Measurements from ENCODE around the gene ATXN3L.

Gene ATXN3L

GRCh38 chrX:13365161-13365560, 45.3 kb upstream of the ATXN3L start:
- H2BK120ac ChIP-seq (ENCODE audit: low read depth, low read length), result no peak overlapping the region
- H3K4ac ChIP-seq (ENCODE audit: low read length), result no peak overlapping the region
- no peak overlapping the region for H3K14ac ChIP-seq (ENCODE audit: low read length)
- H3K18ac ChIP-seq (ENCODE audit: low read length), result no peak overlapping the region
- peaks cover 1 to 5% of the 10 kb centered on the region in 2 donors for H3K4me1 ChIP-seq (ENCODE audit: control insufficient read depth in 2 of 2, insufficient read depth in 1 of 2, low read depth in 1 of 2, low read length in 2 of 2)
- H2AFZ ChIP-seq (ENCODE audit: low read length), result no peak overlapping the region
- H3K36me3 ChIP-seq (replicated peaks in 1 of 2; ENCODE audit: control insufficient read depth in 2 of 2, insufficient read depth in 2 of 2, low read length in 2 of 2), result no peaks in the 10 kb centered on the region
- H3K27ac ChIP-seq (replicated peaks; ENCODE audit: low read length), result no peak overlapping the region
- H3K9me3 ChIP-seq (replicated peaks in 1 of 2; ENCODE audit: control insufficient read depth in 2 of 2, insufficient read depth in 1 of 2, low read depth in 1 of 2, low read length in 2 of 2), result no peaks in the 10 kb centered on the region
- no peak overlapping the region for H3K9ac ChIP-seq (ENCODE audit: low read depth, low read length, poor library complexity)
- H2BK15ac ChIP-seq (ENCODE audit: low read length), result no peak overlapping the region
- no CpG with 5 or more reads among the region's 5 CpGs for WGBS, 2 donors (ENCODE audit: extremely low coverage in 2 of 2, insufficient read length in 2 of 2, insufficient replicate concordance in 1 of 2)
- H3K79me1 ChIP-seq (ENCODE audit: low read depth, low read length), result no peaks in the 10 kb centered on the region
- no peak overlapping the region for H3K4me3 ChIP-seq (ENCODE audit: low read length in 2 of 2)
- H4K91ac ChIP-seq (ENCODE audit: low read depth, low read length, poor library complexity), result no peak overlapping the region
- no peak overlapping the region for H4K8ac ChIP-seq (ENCODE audit: low read depth, low read length)
- H2BK12ac ChIP-seq (ENCODE audit: low read length), result no peak overlapping the region
- no peak overlapping the region for H2AK5ac ChIP-seq (ENCODE audit: low read depth, low read length)
- no peak for DNase-seq (ENCODE audit: low spot score)
- H3K27me3 ChIP-seq (ENCODE audit: control insufficient read depth in 3 of 3, insufficient read depth in 3 of 3, low read depth in 1 of 3, low read length in 3 of 3), result no peaks in the 10 kb centered on the region
- H2BK5ac ChIP-seq (ENCODE audit: low read length), result no peak overlapping the region
- H3K23ac ChIP-seq (ENCODE audit: low read depth, low read length, poor library complexity), result no peak overlapping the region
- H3K4me2 ChIP-seq (ENCODE audit: insufficient read depth, low read length, poor library complexity, severe bottlenecking), result no peak overlapping the region

DNA sequence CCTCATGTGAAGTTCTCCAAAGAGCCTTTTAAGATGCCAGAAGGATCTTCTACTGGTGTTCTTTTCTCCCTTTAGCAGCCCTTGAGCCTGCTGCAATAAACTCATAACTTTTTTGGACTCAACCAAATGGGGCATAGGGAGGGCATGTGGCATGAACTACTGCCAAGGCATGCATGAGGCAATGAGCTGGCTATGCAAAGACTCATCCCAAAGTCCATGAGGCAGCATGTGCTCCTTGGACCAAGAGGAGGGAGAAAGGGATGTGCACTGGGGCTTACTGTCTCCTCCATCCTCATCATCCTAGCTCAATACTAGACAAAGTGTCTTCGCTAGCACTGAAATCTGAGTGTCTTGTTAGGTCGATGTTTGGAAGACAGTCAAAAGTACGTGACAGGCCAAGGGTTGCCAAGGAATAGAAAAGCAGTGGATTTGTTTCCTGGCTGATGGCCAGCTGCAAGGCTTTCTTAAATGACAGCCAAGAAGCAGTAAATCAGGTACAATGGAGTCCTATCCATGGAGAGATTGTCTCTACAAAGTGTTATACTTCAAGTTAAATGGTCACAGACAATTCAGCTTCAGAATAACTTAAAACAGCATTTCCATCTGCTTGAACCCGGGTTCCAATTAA, 44.5 kb upstream of the ATXN3L start:
- Histone ChIP-seq H4K91ac (ENCODE audit: low read depth, low read length, poor library complexity) (no peak overlapping the region), H3K4me1 (ENCODE audit: control insufficient read depth in 2 of 2, insufficient read depth in 1 of 2, low read depth in 1 of 2, low read length in 2 of 2) (peaks cover 1% of the 10 kb centered on the region in 2 donors), H2BK15ac (ENCODE audit: low read length) (no peak overlapping the region), H3K4me2 (ENCODE audit: insufficient read depth, low read length, poor library complexity, severe bottlenecking) (no peak overlapping the region), H3K9ac (ENCODE audit: low read depth, low read length, poor library complexity) (no peak overlapping the region), H2AK5ac (ENCODE audit: low read depth, low read length) (no peak overlapping the region), H2BK12ac (ENCODE audit: low read length) (no peak overlapping the region), H3K18ac (ENCODE audit: low read length) (no peak overlapping the region), H3K23ac (ENCODE audit: low read depth, low read length, poor library complexity) (no peak overlapping the region), H3K27ac (replicated peaks; ENCODE audit: low read length) (no peak overlapping the region), H3K14ac (ENCODE audit: low read length) (no peak overlapping the region), H2BK120ac (ENCODE audit: low read depth, low read length) (no peak overlapping the region), H3K4me3 (ENCODE audit: low read length in 2 of 2) (no peak overlapping the region), H3K36me3 (replicated peaks in 1 of 2; ENCODE audit: control insufficient read depth in 2 of 2, insufficient read depth in 2 of 2, low read length in 2 of 2) (no peaks in the 10 kb centered on the region), H2BK5ac (ENCODE audit: low read length) (no peak overlapping the region), H3K79me1 (ENCODE audit: low read depth, low read length) (no peaks in the 10 kb centered on the region), H3K9me3 (replicated peaks in 1 of 2; ENCODE audit: control insufficient read depth in 2 of 2, insufficient read depth in 1 of 2, low read depth in 1 of 2, low read length in 2 of 2) (no peaks in the 10 kb centered on the region), H4K8ac (ENCODE audit: low read depth, low read length) (no peak overlapping the region), H3K27me3 (ENCODE audit: control insufficient read depth in 3 of 3, insufficient read depth in 3 of 3, low read depth in 1 of 3, low read length in 3 of 3) (no peaks in the 10 kb centered on the region), H2AFZ (ENCODE audit: low read length) (no peak overlapping the region), H3K4ac (ENCODE audit: low read length) (no peak overlapping the region)
- DNase-seq (ENCODE audit: low spot score), result no peak
- no CpG with 5 or more reads among the region's 4 CpGs for WGBS, 2 donors (ENCODE audit: extremely low coverage in 2 of 2, insufficient read length in 2 of 2, insufficient replicate concordance in 1 of 2)

DNA sequence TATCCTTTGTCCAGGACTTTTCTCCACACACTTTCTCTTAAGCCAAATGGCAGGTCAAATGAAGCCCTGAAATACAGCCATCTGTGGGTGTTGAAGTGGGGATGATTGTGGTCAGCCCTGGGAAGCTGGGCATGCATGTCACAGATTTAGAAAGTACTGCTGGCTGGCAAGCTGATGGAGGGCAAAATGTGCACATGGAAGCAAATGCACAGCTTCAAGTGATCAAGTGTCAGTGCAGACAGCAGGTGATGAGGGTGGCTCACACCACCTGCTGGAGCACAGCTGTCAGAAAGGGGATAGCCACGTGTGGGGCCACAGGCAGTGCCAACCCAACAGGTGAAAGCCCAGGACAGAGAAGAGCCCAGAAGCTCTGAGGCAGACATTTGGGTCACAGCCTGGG, 40.3 kb upstream of the ATXN3L start:
- no peak overlapping the region for H3K4me2 ChIP-seq (ENCODE audit: insufficient read depth, low read length, poor library complexity, severe bottlenecking)
- no peak for DNase-seq (ENCODE audit: low spot score)
- peak overlapping the region; percentile 44 for H3K18ac ChIP-seq (ENCODE audit: low read length)
- no peak overlapping the region for H2AK5ac ChIP-seq (ENCODE audit: low read depth, low read length)
- H3K79me1 ChIP-seq (ENCODE audit: low read depth, low read length), result no peaks in the 10 kb centered on the region
- H2BK120ac ChIP-seq (ENCODE audit: low read depth, low read length), result no peak overlapping the region
- no peaks in the 10 kb centered on the region for H3K9me3 ChIP-seq (replicated peaks in 1 of 2; ENCODE audit: control insufficient read depth in 2 of 2, insufficient read depth in 1 of 2, low read depth in 1 of 2, low read length in 2 of 2)
- H3K27me3 ChIP-seq (ENCODE audit: control insufficient read depth in 3 of 3, insufficient read depth in 3 of 3, low read depth in 1 of 3, low read length in 3 of 3), result no peaks in the 10 kb centered on the region
- no peak overlapping the region for H2BK5ac ChIP-seq (ENCODE audit: low read length)
- H3K14ac ChIP-seq (ENCODE audit: low read length), result no peak overlapping the region
- no peak overlapping the region for H2BK15ac ChIP-seq (ENCODE audit: low read length)
- no peak overlapping the region for H3K27ac ChIP-seq (replicated peaks; ENCODE audit: low read length)
- no CpG with 5 or more reads among the region's 1 CpG for WGBS, 2 donors (ENCODE audit: extremely low coverage in 2 of 2, insufficient read length in 2 of 2, insufficient replicate concordance in 1 of 2)
- H3K9ac ChIP-seq (ENCODE audit: low read depth, low read length, poor library complexity), result no peak overlapping the region
- H3K4me1 ChIP-seq (ENCODE audit: control insufficient read depth in 2 of 2, insufficient read depth in 1 of 2, low read depth in 1 of 2, low read length in 2 of 2), result peaks cover 0 to 1% of the 10 kb centered on the region in 2 donors
- H2AFZ ChIP-seq (ENCODE audit: low read length), result no peak overlapping the region
- H3K23ac ChIP-seq (ENCODE audit: low read depth, low read length, poor library complexity), result no peak overlapping the region
- no peak overlapping the region for H2BK12ac ChIP-seq (ENCODE audit: low read length)
- H4K91ac ChIP-seq (ENCODE audit: low read depth, low read length, poor library complexity), result no peak overlapping the region
- H3K4ac ChIP-seq (ENCODE audit: low read length), result no peak overlapping the region
- H3K4me3 ChIP-seq (ENCODE audit: low read length in 2 of 2), result no peak overlapping the region
- H4K8ac ChIP-seq (ENCODE audit: low read depth, low read length), result no peak overlapping the region
- H3K36me3 ChIP-seq (replicated peaks in 1 of 2; ENCODE audit: control insufficient read depth in 2 of 2, insufficient read depth in 2 of 2, low read length in 2 of 2), result no peaks in the 10 kb centered on the region

DNA sequence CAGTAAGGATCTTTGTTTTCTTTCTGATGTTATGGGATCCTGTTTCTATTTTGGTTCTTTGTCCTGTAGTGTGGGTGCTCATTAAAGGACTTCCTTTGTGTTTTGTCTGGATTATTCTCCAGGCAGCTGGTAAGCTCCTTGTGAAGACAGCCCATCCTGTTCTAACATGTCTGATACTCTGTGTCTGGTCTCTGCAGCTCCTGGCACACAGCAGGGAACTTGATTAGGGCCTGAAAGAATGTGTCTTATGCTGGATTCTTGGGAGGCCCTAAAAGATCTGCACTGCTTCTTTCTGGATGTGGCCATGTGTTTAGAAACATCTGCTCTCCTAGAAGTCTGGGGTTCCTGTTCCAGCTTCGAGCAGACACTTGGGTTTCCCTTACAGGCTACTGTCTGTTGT, 38.1 kb upstream of the ATXN3L start:
- Histone ChIP-seq H2BK15ac (ENCODE audit: low read length) (no peak overlapping the region), H2BK120ac (ENCODE audit: low read depth, low read length) (no peak overlapping the region), H2BK12ac (ENCODE audit: low read length) (no peak overlapping the region), H3K14ac (ENCODE audit: low read length) (no peak overlapping the region), H3K9me3 (replicated peaks in 1 of 2; ENCODE audit: control insufficient read depth in 2 of 2, insufficient read depth in 1 of 2, low read depth in 1 of 2, low read length in 2 of 2) (no peaks in the 10 kb centered on the region), H3K27ac (replicated peaks; ENCODE audit: low read length) (no peak overlapping the region), H4K8ac (ENCODE audit: low read depth, low read length) (no peak overlapping the region), H2BK5ac (ENCODE audit: low read length) (no peak overlapping the region), H3K36me3 (replicated peaks in 1 of 2; ENCODE audit: control insufficient read depth in 2 of 2, insufficient read depth in 2 of 2, low read length in 2 of 2) (no peaks in the 10 kb centered on the region), H3K9ac (ENCODE audit: low read depth, low read length, poor library complexity) (no peak overlapping the region), H3K23ac (ENCODE audit: low read depth, low read length, poor library complexity) (no peak overlapping the region), H3K18ac (ENCODE audit: low read length) (no peak overlapping the region), H3K27me3 (ENCODE audit: control insufficient read depth in 3 of 3, insufficient read depth in 3 of 3, low read depth in 1 of 3, low read length in 3 of 3) (no peaks in the 10 kb centered on the region), H3K4me2 (ENCODE audit: insufficient read depth, low read length, poor library complexity, severe bottlenecking) (no peak overlapping the region), H4K91ac (ENCODE audit: low read depth, low read length, poor library complexity) (no peak overlapping the region), H3K4me3 (ENCODE audit: low read length in 2 of 2) (no peak overlapping the region), H2AFZ (ENCODE audit: low read length) (peak overlapping the region; percentile 66), H2AK5ac (ENCODE audit: low read depth, low read length) (no peak overlapping the region), H3K79me1 (ENCODE audit: low read depth, low read length) (no peaks in the 10 kb centered on the region), H3K4me1 (ENCODE audit: control insufficient read depth in 2 of 2, insufficient read depth in 1 of 2, low read depth in 1 of 2, low read length in 2 of 2) (peaks cover 0 to 1% of the 10 kb centered on the region in 2 donors), H3K4ac (ENCODE audit: low read length) (no peak overlapping the region)
- no CpG with 5 or more reads among the region's 1 CpG for WGBS, 2 donors (ENCODE audit: extremely low coverage in 2 of 2, insufficient read length in 2 of 2, insufficient replicate concordance in 1 of 2)
- DNase-seq (ENCODE audit: low spot score), result peak; percentile 9

All from neuronal stem cell (in vitro differentiated cells).